HG03280 (cell line): ENCODE measurements around the gene CSNK1E.

Experiments used
- ATAC-seq: cut with Tn5 transposase; IDR thresholded peaks from one replicate; pipeline ENCODE4 v1.9.1; 2021; ENCODE audit warnings: mild to moderate bottlenecking, moderate library complexity; ENCODE audit not compliant: unreplicated experiment

Gene CSNK1E

DNA sequence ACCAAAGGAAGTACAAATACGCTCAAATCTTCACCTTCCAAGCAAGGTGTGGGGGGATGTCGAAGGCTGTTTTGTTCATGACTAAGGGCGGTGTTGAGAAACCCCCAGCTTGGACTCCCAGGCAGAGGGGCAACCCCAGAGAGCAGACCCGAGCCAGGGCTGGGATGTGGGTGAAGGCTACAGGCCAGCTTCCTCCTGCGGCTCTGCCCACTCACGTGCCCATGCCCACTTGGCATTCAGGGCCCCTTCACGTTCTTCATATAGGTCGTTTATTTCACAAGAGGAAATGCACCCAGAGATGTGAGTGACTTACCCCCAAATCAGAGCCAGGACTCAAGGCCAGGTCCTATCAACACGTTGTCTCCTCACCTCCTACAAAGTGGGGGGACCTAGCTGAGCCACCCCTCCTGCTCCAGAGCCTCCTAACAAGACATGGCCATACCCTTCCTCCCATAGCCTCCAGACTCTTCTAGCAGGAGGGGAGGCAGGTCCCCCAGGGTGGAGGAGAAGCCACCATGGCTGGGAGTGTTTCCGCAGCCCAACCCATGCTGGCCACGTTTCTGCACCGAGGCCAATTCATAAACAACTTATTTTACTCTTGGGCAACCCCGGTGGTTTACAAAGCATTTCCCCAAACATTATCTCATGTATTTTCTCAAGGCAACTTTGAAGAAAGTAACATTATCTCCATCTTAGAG lies 66.4 kb downstream of the CSNK1E start:
- ATAC-seq = no peak

DNA sequence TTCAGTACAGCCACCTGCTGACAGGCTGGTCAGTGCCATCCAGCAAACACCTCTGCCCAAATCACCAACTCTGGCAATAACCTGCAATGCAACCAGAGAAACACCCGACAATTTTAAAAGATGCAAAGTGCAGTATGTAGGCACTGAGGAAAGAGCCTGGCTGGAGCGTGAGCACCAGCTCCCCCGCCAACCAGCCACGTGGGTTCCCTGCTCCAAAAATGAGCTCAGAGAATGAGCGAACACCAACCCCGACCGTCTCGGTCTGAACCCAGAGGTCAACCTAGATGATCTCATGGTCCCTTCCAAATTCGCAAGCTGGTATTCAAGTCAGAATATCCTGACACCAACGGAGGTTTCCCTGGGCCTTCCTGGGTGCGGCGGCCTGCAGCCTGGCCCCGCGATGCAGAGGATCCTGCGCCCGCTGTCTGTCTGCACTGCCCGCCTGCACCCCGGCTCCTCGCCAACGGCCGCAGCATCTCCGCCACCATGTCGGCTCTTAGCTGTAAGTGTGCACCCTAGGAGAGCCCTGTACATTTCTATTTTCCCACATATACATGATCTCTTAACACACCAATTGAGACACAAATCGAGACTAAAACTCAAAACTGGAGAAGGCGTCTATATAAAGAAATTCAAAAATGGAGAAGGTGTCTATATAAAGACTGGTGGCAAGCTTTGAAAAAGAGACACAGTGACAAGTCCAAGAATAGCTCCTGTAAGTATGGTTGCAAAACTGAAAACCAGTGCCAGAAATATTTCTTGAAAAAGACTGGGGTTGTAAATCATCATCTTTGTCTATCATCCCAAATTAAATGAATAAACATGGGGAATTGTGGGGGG lies 67.2 kb downstream of the CSNK1E start:
- ATAC-seq = no peak

DNA sequence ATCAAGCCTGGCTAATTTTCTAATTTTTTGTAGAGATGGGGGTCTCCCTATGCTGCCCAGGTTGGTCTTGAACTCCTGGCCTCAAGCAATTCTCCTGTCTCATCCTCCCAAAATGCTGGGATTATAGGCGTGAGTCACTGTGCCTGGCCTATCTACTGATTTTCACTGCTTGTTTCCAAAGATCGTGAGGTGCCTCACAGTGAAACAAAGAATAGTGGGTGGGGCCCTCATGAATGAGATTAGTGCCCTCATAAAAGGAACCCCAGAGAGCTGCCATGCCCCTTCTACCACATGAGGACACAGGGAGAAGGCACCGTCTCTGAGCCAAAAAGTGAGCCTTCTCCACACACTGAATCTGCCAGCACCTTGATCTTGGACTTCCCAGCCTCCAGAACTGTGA lies 67.9 kb downstream of the CSNK1E start:
- no peak for ATAC-seq

DNA sequence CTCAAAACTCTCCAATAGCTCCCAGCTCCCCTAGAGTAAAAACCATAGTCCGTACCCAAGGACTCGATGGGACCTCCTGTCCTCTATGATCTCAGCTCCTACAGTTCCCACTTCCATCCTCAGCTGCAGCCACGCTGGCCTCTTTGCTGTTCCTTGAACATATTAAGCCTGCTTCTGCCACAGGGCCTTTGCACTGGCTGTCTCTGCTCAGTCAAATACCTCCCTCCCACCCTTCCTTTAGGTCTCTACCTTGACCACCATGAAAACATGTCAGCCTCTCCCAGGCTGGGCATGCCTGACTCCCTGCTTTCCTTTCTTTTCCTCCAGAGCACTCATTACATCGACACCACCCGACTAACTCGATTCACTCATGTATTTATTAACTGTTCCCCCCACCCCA lies 69.0 kb downstream of the CSNK1E start:
- no peak for ATAC-seq

DNA sequence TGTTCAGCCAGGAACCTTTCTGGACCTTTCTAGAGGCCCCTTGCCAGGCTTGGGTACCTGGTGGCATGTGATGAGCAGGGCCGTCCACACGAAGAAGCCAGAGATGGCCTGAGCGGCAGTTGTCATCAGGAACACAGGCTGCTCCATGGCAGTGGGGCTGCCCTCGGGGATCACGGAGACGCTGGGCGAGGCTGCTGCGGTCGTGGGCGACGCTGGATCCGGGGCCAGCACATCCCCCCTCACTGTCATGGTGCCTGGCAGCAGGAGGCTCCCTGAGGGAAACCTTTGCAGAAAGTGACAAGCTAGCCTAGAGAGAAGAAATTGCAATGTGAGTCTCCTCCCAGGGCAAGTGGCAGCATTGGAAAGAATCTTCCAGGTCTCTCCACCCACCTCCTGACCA lies 69.5 kb downstream of the CSNK1E start:
- ATAC-seq = no peak

DNA sequence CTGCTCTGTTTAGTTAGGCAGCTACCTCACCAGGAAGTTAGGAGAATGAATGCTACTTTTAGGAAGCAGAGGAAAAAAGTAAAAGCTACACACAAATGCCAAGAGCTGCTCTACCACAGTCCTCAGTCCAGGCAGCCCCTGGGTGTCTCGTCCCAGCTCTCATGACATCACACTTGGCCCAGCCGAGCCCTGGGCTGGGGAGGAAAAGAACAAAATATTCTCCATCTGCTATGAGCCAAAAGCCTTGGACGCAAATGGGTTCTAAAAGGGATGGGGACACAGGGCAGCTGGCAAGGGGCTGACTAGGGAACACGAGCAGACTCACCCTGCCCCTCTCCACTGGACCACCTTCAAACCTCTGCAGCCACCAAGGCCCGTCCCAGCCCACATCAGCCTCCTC lies 70.5 kb downstream of the CSNK1E start:
- ATAC-seq = no peak

DNA sequence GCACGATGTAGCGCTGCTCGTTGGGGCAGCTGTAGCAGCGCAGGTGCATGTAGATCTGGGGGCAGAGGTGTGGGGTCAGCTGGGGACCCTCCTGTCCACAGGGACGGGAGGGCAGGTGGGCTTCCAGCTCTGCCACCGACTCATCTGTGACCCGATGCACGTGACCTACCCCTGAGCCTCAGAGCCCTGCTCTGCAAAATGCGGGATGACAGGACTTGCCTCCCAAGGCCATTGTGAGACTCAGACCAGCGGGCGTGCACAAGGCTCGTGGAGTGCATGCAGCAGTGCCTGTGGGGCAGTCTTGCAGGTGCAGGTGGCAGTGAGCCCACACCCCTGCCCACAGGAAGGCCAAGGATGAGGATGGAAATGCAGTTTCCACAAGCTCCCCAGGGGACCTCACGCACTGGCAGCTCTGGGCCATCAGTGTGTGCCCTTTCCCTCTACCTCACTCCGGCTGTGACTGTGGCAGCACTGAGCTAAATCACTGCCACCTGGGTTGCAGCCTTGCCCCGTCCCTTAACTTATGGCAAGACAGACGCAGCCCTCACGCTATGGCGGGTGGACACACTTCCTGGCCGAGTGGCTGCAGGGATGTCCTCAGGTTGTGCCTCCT lies 71.1 kb downstream of the CSNK1E start:
- no peak for ATAC-seq

DNA sequence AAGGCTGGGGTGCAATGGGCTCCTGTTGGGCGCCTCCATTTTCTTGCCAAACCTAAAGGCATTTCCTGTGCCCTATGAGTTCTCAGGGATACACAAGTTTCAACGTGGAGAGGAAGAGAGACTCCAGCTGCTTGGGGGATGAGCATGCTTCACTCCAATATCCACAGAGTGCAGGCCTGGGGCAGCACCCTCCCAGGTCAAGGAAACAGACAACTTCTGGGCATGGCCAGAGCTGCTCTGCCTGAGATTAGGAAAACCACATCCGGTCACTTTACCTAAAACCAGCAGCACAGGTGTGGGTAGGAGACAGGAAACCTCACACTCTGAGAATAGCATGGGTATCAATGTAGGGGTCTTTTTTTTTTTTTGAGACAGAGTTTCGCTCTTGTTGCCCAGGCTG lies 73.1 kb downstream of the CSNK1E start:
- no peak for ATAC-seq

DNA sequence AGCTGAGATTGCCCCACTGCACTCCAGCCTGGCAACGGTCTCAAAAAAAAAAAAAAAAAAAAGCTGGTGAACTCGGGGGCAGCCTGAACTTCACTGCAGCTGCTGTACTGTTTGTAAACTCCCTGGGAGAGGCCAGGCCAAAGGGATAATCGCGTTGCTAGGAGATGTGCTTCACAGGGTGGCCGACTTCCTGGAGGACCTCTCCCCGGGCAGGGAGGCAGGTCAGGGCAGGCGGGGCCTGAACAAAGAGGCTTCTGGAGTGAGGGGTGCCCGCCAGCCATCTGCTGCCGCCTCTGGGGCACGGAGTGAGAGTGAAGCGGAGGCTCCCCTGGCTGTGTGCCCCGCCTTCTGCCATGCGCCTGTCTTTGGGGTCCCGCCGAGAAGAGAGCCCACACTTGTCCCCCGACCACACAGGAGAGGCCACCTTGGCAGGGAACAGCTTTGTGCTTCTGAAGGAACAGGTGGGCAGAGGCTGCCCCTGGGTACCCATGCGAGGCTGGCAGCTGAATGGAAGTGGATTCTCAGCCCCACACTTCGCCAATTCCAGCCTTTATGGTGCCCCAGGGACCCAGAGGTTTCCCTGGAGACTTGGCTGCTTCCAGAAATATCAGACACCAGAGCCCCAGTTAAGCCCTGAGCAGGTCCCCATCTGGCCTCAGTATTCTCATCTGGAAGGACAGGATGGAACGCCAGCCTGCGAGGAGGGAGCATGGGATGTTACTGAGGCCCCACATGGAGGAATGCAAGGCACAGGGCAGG lies 74.0 kb downstream of the CSNK1E start:
- ATAC-seq = no peak

DNA sequence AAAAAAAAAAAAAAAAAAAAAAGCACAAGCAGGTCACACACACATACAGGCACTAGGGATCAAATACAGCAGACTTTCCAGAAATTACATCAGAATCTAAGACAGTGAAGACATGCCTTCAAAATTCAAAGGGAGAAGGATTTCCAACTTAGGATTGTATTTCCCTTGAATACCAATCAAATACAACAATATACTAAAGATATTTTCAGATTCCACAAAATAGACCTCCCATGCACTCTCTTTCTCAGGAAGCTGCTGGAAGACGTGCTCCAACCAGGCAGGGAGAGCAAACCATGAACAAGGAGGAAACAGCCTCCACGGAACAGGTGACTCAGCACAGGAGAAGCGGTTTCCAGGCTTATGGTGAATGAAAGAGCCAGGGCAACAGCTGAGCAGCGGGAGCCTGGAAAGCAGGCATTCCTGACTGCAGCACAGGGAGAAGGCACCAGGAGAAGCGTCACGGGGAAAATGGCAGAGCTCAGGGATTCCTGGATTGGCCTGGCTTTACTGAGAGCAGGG lies 76.4 kb downstream of the CSNK1E start:
- ATAC-seq = no peak
